GM13977 (cell line): Measurements from ENCODE around the gene BCL6.

ENCODE experiments used
- DNase-seq: peaks from one replicate; pipeline ENCODE4 v3.0.0; 2012; ENCODE audit warnings: low spot score
- in situ Hi-C: fragments of 300-500 bp; cut with MboI; formaldehyde crosslinking; loops from one replicate; pipeline ENCODE4 v1.12.0; 2022; ENCODE audit warnings: low sequenced_read_pairs, low pct_unique_long_range_greater_than_20kb, mixed read lengths, inconsistent platforms; ENCODE audit not compliant: unreplicated experiment
- TF ChIP-seq, protein P1 (sequence below): IDR thresholded peaks from 2 replicates; pipeline ENCODE4 v1.5.1; 2012; ENCODE audit warnings: mild to moderate bottlenecking, control low read depth; ENCODE audit not compliant: insufficient read depth; ENCODE audit errors: extremely low read depth, missing control alignments

Gene BCL6

GRCh38 chr3:187762792-187763191, 17.5 kb upstream of the BCL6 start:
- in situ Hi-C loops, result loop anchor here (25.0 kb wide), 1 partner anchor 150 kb away; no protein-coding TSS in a partner anchor
- TF ChIP-seq, protein P1, sequence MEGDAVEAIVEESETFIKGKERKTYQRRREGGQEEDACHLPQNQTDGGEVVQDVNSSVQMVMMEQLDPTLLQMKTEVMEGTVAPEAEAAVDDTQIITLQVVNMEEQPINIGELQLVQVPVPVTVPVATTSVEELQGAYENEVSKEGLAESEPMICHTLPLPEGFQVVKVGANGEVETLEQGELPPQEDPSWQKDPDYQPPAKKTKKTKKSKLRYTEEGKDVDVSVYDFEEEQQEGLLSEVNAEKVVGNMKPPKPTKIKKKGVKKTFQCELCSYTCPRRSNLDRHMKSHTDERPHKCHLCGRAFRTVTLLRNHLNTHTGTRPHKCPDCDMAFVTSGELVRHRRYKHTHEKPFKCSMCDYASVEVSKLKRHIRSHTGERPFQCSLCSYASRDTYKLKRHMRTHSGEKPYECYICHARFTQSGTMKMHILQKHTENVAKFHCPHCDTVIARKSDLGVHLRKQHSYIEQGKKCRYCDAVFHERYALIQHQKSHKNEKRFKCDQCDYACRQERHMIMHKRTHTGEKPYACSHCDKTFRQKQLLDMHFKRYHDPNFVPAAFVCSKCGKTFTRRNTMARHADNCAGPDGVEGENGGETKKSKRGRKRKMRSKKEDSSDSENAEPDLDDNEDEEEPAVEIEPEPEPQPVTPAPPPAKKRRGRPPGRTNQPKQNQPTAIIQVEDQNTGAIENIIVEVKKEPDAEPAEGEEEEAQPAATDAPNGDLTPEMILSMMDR, result no peak
- no peak for DNase-seq

GRCh38 chr3:187759601-187760000, 14.3 kb upstream of the BCL6 start:
- TF ChIP-seq, protein P1, result no peak
- no peak for DNase-seq
- in situ Hi-C loops, result loop anchor here (25.0 kb wide), 1 partner anchor 153 kb away; no protein-coding TSS in a partner anchor

GRCh38 chr3:187758318-187758955, 13.2 kb upstream of the BCL6 start:
- DNase-seq, result no peak
- in situ Hi-C loops, result loop anchor here (25.0 kb wide), 1 partner anchor 154 kb away; no protein-coding TSS in a partner anchor
- TF ChIP-seq, protein P1, result no peak

- TF ChIP-seq, protein P1, result no peak
- DNase-seq, result no peak
- in situ Hi-C loops, result loop anchor here (25.0 kb wide), 1 partner anchor 159 kb away; no protein-coding TSS in a partner anchor
Observed at GRCh38 chr3:187753516-187753915, 8.2 kb upstream of the BCL6 start.

DNA sequence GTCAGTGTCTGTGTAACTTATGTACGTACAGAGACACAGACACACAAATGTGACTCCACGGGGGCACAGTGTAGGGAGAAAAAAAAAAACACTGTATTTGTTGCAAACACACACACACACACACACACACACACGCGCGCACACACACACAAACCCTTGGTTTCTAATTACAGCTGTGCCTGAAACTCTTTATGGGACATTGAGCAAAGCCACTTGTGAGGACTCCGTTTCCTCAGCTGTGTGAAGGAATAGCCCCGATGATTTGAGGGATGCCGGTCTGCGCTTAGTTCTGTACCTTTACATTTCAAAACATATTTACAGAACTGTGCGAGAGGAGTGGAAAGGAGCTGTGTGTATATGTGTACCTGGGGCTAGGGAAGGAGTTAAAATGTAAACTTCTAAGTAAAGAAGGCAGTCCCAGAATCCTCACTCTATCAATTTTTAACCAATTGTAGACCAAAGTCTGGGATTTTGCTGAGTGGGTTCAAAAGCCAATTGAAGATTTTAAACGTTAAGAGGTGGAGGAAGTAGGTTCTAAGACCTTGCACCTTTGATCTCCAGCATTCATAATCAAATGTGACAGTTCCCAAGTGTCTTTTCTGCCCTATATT, 5.3 kb upstream of the BCL6 start:
- DNase-seq, result no peak
- TF ChIP-seq, protein P1, result no peak
- in situ Hi-C loops, result loop anchor here (25.0 kb wide), 1 partner anchor 162 kb away; no protein-coding TSS in a partner anchor

DNA sequence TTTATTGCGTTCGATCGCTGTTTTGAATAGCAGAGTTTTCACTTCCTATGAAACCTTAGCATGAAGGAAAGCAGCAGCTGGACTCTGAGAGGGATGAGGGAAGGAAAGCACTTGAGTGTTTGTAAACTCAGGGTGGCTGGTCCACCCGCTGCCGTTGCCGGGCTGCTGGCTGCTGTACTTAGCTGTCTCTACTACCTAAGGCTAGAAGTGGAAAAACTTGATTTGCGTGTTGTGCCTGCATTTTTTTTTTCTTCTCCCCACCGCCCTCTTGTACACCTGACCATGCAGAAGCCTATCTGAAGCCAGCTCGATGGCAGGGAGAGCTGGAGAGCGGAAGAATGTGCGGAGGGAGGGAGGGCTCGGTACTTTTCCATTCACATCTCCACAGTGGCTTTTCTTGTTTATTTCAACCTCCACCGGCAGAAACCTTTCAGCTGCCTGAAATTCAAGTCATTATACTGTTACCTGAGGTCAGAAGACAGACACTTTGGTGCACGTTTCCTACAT, 4.8 kb upstream of the BCL6 start:
- no peak for DNase-seq
- in situ Hi-C loops, result loop anchor here (25.0 kb wide), 1 partner anchor 162 kb away; no protein-coding TSS in a partner anchor
- TF ChIP-seq, protein P1, result no peak
